H1 (cell line): Measurements from ENCODE around the gene SLITRK2.

Experiments
- POLR2A ChIP-seq, 2 experiments: IDR thresholded peaks; 1 replicate in 1 of 2; 2 replicates in 1 of 2; pipeline ENCODE4 v1.6.1; 2011; ENCODE audit warnings: low read depth in 2 of 2, low read length in 2 of 2, mild to moderate bottlenecking in 2 of 2; ENCODE audit errors: control extremely low read depth in 1 of 2
- POLR2AphosphoS5 ChIP-seq: IDR thresholded peaks from 2 replicates; pipeline ENCODE4 v1.6.1; 2011; ENCODE audit warnings: low read depth, low read length

DNA sequence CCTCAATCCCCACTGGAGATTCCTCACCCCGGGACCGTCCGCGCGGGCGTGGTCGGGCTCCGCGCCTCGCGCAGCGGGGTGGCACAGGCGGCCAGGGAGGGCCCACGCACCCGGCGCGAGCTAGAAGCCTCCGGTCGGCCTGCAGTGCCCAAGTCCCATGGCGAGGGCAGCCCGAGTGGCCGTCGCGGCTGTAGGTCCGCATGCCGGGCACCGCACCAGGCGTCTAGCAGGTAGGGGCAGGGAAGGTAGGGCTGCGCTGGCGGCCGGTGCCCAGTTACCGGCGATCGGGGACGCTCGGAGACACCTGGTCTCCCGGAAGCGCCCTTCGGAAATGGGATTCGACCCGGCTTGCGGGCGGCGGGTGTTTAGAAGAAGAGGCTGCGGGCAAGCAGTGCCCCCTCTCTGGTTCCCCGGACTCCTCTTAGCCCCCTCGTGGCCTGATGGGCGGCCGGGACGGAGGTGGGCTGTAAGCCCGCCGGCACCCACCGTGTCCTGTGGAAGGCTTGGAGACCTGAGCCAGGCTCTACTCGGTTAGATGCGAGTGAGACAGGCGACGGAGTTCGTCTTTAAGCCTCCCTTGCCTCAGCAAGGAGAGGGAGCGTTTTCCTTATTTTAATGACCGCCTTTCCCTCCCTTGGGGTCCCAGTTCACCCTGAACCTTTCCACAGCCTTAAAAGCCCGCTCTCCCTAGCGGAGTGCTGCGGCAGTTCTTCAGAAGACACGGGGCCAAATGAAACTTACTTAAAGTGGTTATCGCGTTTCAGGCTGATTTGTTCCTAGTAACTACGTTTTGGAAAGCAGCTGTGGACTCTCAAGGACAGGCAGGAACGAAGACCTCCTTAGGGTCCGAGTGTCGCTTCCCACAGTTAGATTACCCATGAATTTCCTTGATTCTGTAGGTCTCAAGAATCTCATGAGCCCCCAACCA is 821 bp downstream of the SLITRK2 start:
- TF ChIP-seq POLR2AphosphoS5, result no peak
- no peak for TF ChIP-seq POLR2A (IDR thresholded peaks at IDR 0.05; ENCODE audit: control extremely low read depth in 1 of 2, low read depth in 2 of 2, low read length in 2 of 2)
